ENCODE results near the gene CHD5.

CHD5 gene

GRCh38 chr1:6128276-6129081, 51.6 kb downstream of the CHD5 start:
- TF ChIP-seq RARB (CRISPR knock-in tag; IDR thresholded peaks at IDR 0.05) (no peak), PPARA (CRISPR knock-in tag; IDR thresholded peaks at IDR 0.05; ENCODE audit: borderline replicate concordance) (no peak), CREB5 (CRISPR knock-in tag; IDR thresholded peaks at IDR 0.05; ENCODE audit: low read depth) (no peak), PATZ1 (CRISPR knock-in tag; IDR thresholded peaks at IDR 0.05; ENCODE audit: borderline replicate concordance) (no peak), ZNF70 (CRISPR knock-in tag; IDR thresholded peaks at IDR 0.05) (no peak), TCF4 (CRISPR knock-in tag; IDR thresholded peaks at IDR 0.05; ENCODE audit: borderline replicate concordance) (no peak), ESRRG (CRISPR knock-in tag; IDR thresholded peaks at IDR 0.05) (no peak), ARNTL (CRISPR knock-in tag; IDR thresholded peaks at IDR 0.05; ENCODE audit: borderline replicate concordance, low read depth) (no peak), ZFP3 (CRISPR knock-in tag; IDR thresholded peaks at IDR 0.05) (no peak), GLIS3 (CRISPR knock-in tag; IDR thresholded peaks at IDR 0.05) (no peak), POU6F1 (CRISPR knock-in tag; IDR thresholded peaks at IDR 0.05; ENCODE audit: borderline replicate concordance, low read depth) (no peak), ZC3H10 (CRISPR knock-in tag; IDR thresholded peaks at IDR 0.05) (no peak), ZNF565 (CRISPR knock-in tag; conservative IDR thresholded peaks at IDR 0.05; ENCODE audit: low read depth) (no peak), ZFP30 (CRISPR knock-in tag; IDR thresholded peaks at IDR 0.05) (no peak), ZNF8 (CRISPR knock-in tag; IDR thresholded peaks at IDR 0.05) (no peak)
- no peak for ATAC-seq

- ATAC-seq: no peak
- TF ChIP-seq TSHZ2 (CRISPR knock-in tag; IDR thresholded peaks at IDR 0.05): no peak
- no peak for TF ChIP-seq ZNF8 (CRISPR knock-in tag; IDR thresholded peaks at IDR 0.05)
- no peak for TF ChIP-seq POU6F1 (CRISPR knock-in tag; IDR thresholded peaks at IDR 0.05; ENCODE audit: borderline replicate concordance, low read depth)
- TF ChIP-seq ZC3H10 (CRISPR knock-in tag; IDR thresholded peaks at IDR 0.05): no peak
Observed at GRCh38 chr1:6127587-6128163, 52.4 kb downstream of the CHD5 start.

GRCh38 chr1:6126521-6127067, 53.5 kb downstream of the CHD5 start:
- TF ChIP-seq TCF4 (CRISPR knock-in tag; IDR thresholded peaks at IDR 0.05; ENCODE audit: borderline replicate concordance) (no peak), RARB (CRISPR knock-in tag; IDR thresholded peaks at IDR 0.05) (no peak), ZNF565 (CRISPR knock-in tag; conservative IDR thresholded peaks at IDR 0.05; ENCODE audit: low read depth) (no peak), ZC3H10 (CRISPR knock-in tag; IDR thresholded peaks at IDR 0.05) (no peak), OSR1 (CRISPR knock-in tag; IDR thresholded peaks at IDR 0.05) (no peak), PPARA (CRISPR knock-in tag; IDR thresholded peaks at IDR 0.05; ENCODE audit: borderline replicate concordance) (no peak), TOX (CRISPR knock-in tag; IDR thresholded peaks at IDR 0.05; ENCODE audit: borderline replicate concordance) (no peak), CSRNP3 (CRISPR knock-in tag; IDR thresholded peaks at IDR 0.05) (no peak), GLIS3 (CRISPR knock-in tag; IDR thresholded peaks at IDR 0.05) (no peak), ZFP3 (CRISPR knock-in tag; IDR thresholded peaks at IDR 0.05) (no peak), ZFP30 (CRISPR knock-in tag; IDR thresholded peaks at IDR 0.05) (no peak)
- no peak for ATAC-seq

All from SK-N-SH treated with all-trans-retinoic acid at 6 μM for 48 hours (cell line).